Parathyroid adenoma (tissue), 2 donors: ENCODE measurements around the gene UPK1B.

Experiments used
- H2AFZ ChIP-seq: fragments of 300-600 bp; sonication (generic); one replicate; pipeline ENCODE4 v1.7.0; 2017; ENCODE audit warnings: antibody characterized with exemption, mild to moderate bottlenecking
- H3K27ac ChIP-seq: fragments of 300-600 bp; sonication (generic); one replicate; pipeline ENCODE4 v1.7.0; 2017
- H3K27me3 ChIP-seq: fragments of 300-600 bp; sonication (generic); one replicate; pipeline ENCODE4 v1.7.0; 2017; ENCODE audit warnings: low read length; ENCODE audit not compliant: control insufficient read depth, insufficient read depth
- H3K36me3 ChIP-seq: fragments of 300-600 bp; sonication (generic); one replicate; pipeline ENCODE4 v1.7.0; 2017; ENCODE audit warnings: low read length; ENCODE audit not compliant: control insufficient read depth, insufficient read depth
- H3K4me1 ChIP-seq: fragments of 300-600 bp; sonication (generic); one replicate; pipeline ENCODE4 v1.7.0; 2017; ENCODE audit warnings: control low read depth
- H3K4me2 ChIP-seq: fragments of 300-600 bp; sonication (generic); one replicate; pipeline ENCODE4 v1.7.0; 2017; ENCODE audit warnings: low read length
- H3K4me3 ChIP-seq: fragments of 300-600 bp; sonication (generic); one replicate; pipeline ENCODE4 v1.7.0; 2017; ENCODE audit warnings: low read depth, low read length
- H3K79me2 ChIP-seq: fragments of 300-600 bp; sonication (generic); one replicate; pipeline ENCODE4 v1.7.0; 2017; ENCODE audit warnings: control low read depth
- H3K9ac ChIP-seq: fragments of 300-600 bp; sonication (generic); one replicate; pipeline ENCODE4 v1.7.0; 2017; ENCODE audit warnings: mild to moderate bottlenecking
- H3K9me3 ChIP-seq: fragments of 300-600 bp; sonication (generic); one replicate; pipeline ENCODE4 v1.7.0; 2017; ENCODE audit warnings: low read length; ENCODE audit not compliant: control insufficient read depth
- TF ChIP-seq, protein P1 (sequence below): fragments of 300-600 bp; sonication (generic); IDR thresholded peaks from one replicate; pipeline ENCODE4 v1.7.0; 2017; ENCODE audit warnings: antibody characterized with exemption, mild to moderate bottlenecking
- donor health status: primary hyperparathyroidism.

UPK1B gene

DNA sequence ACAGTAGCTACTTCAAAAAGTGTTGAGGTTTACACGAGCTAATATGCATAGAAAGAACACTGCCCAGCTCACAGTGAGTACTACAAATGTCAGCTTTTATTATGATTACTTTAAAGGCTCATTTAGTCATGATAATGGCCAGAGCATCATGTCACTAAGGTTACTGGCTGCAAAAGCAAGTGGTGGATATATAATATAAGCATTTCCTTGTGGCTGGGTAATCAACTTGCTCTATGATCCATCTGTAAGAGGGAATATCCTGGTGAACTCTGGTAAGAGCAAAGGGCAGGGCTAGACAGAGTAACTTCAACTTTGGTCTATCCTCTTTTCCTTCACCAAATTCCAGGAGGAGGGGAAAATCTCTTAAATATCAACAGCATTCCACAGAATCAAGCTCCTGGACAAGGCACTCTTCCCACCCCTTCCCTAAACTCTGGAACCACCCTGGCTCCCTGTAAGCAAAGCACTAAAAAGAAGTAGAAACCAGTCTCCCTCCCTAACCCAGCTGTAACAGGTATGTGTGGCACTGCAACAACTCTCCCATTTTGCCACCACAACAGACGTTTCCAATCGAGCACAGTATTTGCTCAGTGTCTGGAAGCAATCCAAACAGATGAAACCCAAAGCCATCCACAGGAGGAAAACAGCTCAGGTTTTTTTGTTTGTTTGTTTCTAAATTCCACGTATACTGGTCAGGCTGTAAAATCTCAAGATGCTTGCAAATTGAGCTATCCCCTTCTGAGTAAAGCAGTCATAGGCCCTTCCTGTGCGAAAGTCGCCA is 53.9 kb downstream of the UPK1B start:
- no peaks in the 10 kb centered on the region for H3K27me3 ChIP-seq
- H3K9me3 ChIP-seq = no peaks in the 10 kb centered on the region
- no peak overlapping the region for H3K27ac ChIP-seq
- H2AFZ ChIP-seq = no peak overlapping the region
- H3K4me2 ChIP-seq = no peak overlapping the region
- H3K9ac ChIP-seq = no peak overlapping the region
- no peaks in the 10 kb centered on the region for H3K79me2 ChIP-seq
- no peak overlapping the region for H3K4me3 ChIP-seq
- TF ChIP-seq, protein P1, sequence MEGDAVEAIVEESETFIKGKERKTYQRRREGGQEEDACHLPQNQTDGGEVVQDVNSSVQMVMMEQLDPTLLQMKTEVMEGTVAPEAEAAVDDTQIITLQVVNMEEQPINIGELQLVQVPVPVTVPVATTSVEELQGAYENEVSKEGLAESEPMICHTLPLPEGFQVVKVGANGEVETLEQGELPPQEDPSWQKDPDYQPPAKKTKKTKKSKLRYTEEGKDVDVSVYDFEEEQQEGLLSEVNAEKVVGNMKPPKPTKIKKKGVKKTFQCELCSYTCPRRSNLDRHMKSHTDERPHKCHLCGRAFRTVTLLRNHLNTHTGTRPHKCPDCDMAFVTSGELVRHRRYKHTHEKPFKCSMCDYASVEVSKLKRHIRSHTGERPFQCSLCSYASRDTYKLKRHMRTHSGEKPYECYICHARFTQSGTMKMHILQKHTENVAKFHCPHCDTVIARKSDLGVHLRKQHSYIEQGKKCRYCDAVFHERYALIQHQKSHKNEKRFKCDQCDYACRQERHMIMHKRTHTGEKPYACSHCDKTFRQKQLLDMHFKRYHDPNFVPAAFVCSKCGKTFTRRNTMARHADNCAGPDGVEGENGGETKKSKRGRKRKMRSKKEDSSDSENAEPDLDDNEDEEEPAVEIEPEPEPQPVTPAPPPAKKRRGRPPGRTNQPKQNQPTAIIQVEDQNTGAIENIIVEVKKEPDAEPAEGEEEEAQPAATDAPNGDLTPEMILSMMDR = no peak
- no peaks in the 10 kb centered on the region for H3K36me3 ChIP-seq
- peaks cover 5% of the 10 kb centered on the region for H3K4me1 ChIP-seq

DNA sequence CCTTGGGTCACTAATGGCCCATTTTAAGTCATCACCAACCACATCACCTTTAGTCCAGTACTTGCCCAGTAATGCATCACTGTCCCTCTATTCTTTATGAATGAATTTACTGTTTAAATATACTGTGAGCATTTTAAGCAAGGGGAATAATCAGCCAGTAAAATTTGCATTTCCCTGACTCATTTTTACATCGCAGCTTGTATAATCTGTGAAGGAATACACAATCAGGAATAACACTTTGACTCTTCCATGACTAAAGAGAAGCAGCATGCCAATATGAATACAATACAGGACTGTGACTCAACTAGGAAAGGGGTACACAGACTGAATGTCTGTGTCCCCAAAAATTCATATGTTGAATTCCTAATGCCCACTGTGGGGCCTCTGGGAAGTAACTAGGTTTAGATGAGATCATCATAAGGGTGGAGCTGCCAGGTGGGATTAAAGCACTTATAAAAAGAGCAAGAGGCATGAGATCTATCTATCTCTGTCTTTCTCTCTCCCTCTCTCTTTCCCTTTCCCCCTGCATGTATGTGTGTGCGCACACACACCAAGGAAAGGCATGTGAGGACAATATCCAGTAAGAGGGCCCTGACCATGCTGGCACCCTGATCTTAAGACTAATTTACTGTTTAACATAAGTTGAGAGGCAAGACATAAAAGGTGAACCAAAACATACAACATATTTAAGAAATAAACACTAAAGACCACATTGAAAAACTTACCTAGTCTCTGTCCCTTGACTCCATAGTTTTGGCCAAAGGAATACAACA is 55.2 kb downstream of the UPK1B start:
- Histone ChIP-seq H3K27me3 (no peaks in the 10 kb centered on the region), H3K4me2 (no peak overlapping the region), H3K36me3 (no peaks in the 10 kb centered on the region), H3K27ac (no peak overlapping the region), H3K9ac (no peak overlapping the region), H3K79me2 (no peaks in the 10 kb centered on the region), H3K9me3 (no peaks in the 10 kb centered on the region), H3K4me1 (peaks cover 5% of the 10 kb centered on the region), H2AFZ (no peak overlapping the region), H3K4me3 (no peak overlapping the region)
- TF ChIP-seq, protein P1 = no peak

DNA sequence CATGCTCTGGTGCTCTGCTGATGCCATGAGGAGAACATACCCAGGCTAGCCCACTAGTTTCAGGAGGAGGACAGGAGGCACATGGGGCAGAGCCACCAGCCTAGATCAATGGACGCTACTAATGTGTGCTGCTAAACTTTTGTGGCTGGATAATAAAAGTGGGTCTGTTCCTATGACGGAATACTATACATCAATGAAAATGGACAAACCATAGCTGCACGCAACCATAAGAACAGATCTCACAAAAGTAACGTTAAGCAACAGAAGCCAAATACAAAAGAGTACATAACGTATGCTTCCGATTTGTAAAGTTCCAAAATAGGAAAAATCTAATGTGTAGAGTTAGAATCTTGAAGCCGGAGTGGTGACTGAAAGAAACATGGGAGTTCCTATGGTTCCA is 55.8 kb downstream of the UPK1B start:
- H3K4me1 ChIP-seq = peaks cover 5% of the 10 kb centered on the region
- H3K4me3 ChIP-seq = no peak overlapping the region
- H3K9me3 ChIP-seq = no peaks in the 10 kb centered on the region
- H3K9ac ChIP-seq = no peak overlapping the region
- no peak overlapping the region for H3K27ac ChIP-seq
- H3K79me2 ChIP-seq = no peaks in the 10 kb centered on the region
- H2AFZ ChIP-seq = no peak overlapping the region
- no peaks in the 10 kb centered on the region for H3K36me3 ChIP-seq
- TF ChIP-seq, protein P1 = no peak
- H3K4me2 ChIP-seq = no peak overlapping the region
- no peaks in the 10 kb centered on the region for H3K27me3 ChIP-seq

DNA sequence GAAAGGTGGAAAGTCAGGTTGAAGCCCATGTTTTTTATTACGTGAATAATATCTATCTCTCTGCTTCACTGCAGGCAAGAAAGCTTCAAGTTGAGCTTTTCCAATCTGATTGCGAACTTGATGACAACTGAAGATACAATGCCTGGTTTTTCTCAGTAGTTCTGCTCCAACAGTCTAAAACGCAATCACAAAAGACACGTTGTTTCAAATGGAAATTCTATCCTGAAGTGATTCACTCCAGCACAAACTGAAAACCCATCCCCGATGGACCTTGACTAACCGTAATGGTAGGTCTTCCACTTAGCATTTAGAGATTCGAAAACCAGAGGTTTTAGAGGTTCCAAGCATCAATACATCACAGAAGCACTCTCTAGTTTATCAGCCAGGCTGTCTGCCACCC is 56.7 kb downstream of the UPK1B start:
- Histone ChIP-seq H3K4me1 (peaks cover 5% of the 10 kb centered on the region), H3K27ac (no peak overlapping the region), H3K4me3 (no peak overlapping the region), H3K79me2 (no peaks in the 10 kb centered on the region), H3K9ac (no peak overlapping the region), H2AFZ (no peak overlapping the region), H3K36me3 (no peaks in the 10 kb centered on the region), H3K4me2 (no peak overlapping the region), H3K9me3 (no peaks in the 10 kb centered on the region), H3K27me3 (no peaks in the 10 kb centered on the region)
- TF ChIP-seq, protein P1 = no peak
